GM12878 (cell line): ENCODE measurements around the gene KAZN. TPM values are rescaled to one million over a fixed set of nuclear protein-coding genes. Genes with fewer than 3 reads are reported as not detected.

Source experiments
- ATAC-seq: fragments of 200-7000 bp; cut with Tn5 transposase; 3 replicates; pipeline ENCODE4 v1.9.1; 2020; ENCODE audit warnings: mild to moderate bottlenecking, moderate library complexity
- BruUV-seq: library from RNA; stranded (reverse); fragments of 400-500 nt; replicated peaks from 2 replicates; lab custom pipeline; 2021; lab: Mats Ljungman, UMichigan
- CTCF ChIA-PET: fragments of 300-600 bp; sonication (Branson Sonifier 250); formaldehyde crosslinking; extraction: SDS; loops from one replicate; lab custom pipeline; 2021; ENCODE audit warnings: inconsistent platforms; lab: Yijun Ruan, JAX
- POLR2A ChIA-PET: fragments of 350-600 bp; formaldehyde crosslinking; extraction: SDS; loops from one replicate; lab custom pipeline; 2021; ENCODE audit warnings: inconsistent platforms; lab: Charles Lee
- RAD21 ChIA-PET: fragments of 300-600 bp; sonication (Branson Sonifier 250); formaldehyde crosslinking; loops from one replicate; lab custom pipeline; 2023; ENCODE audit warnings: antibody characterized with exemption; ENCODE audit not compliant: unreplicated experiment; lab: Charles Lee
- SMC1A ChIA-PET: fragments of 300-600 bp; sonication (Branson Sonifier 250); formaldehyde crosslinking; loops from one replicate; lab custom pipeline; 2023; ENCODE audit not compliant: unreplicated experiment, uncharacterized antibody; lab: Charles Lee
- DNase-seq: peaks from one replicate; pipeline ENCODE4 v3.0.0-alpha.2; 2011; ENCODE audit warnings: low read depth, low spot score
- FAIRE-seq: peaks from 3 replicates; lab custom pipeline; 2011; peaks lifted over from hg19 to GRCh38; lab: Jason Lieb, UNC
- H2AFZ ChIP-seq: 2 replicates; pipeline ENCODE4 v1.6.0; 2011; ENCODE audit warnings: low read depth, low read length, control low read depth; ENCODE audit not compliant: control insufficient read depth
- H3K27ac ChIP-seq: 2 replicates; pipeline ENCODE4 v1.5.1; 2011; ENCODE audit warnings: control low read depth; ENCODE audit not compliant: control insufficient read depth, insufficient read depth
- H3K27me3 ChIP-seq, 2 experiments: replicated peaks in 1 of 2; 2 replicates each; pipeline versions ENCODE4 v1.6.0 to v1.6.1; 2011; ENCODE audit warnings: low read length in 1 of 2; ENCODE audit not compliant: control insufficient read depth in 2 of 2, insufficient read depth in 2 of 2
- H3K36me3 ChIP-seq, 2 experiments: 2 replicates each; pipeline ENCODE4 v1.5.1; 2011; ENCODE audit warnings: low read length in 1 of 2; ENCODE audit not compliant: control insufficient read depth in 2 of 2, insufficient read depth in 2 of 2
- H3K4me1 ChIP-seq: 2 replicates; pipeline ENCODE4 v1.6.1; 2011; ENCODE audit warnings: mild to moderate bottlenecking, low read length, moderate library complexity, mixed read lengths; ENCODE audit not compliant: control insufficient read depth, insufficient read depth
- H3K4me2 ChIP-seq: 2 replicates; pipeline ENCODE4 v1.6.0; 2011; ENCODE audit warnings: control low read depth; ENCODE audit not compliant: control insufficient read depth, insufficient read depth
- H3K4me3 ChIP-seq: fragments of 200-600 bp; sonication (generic); 2 replicates; pipeline ENCODE4 v1.5.1; 2016
- H3K79me2 ChIP-seq: 2 replicates; pipeline ENCODE4 v1.6.0; 2011; ENCODE audit warnings: low read length; ENCODE audit not compliant: control insufficient read depth, insufficient read depth
- H3K9ac ChIP-seq: 2 replicates; pipeline ENCODE4 v1.8.0; 2011; ENCODE audit warnings: low read length, control low read depth, mixed read lengths; ENCODE audit not compliant: control insufficient read depth, insufficient read depth
- H3K9me3 ChIP-seq: replicated peaks from 3 replicates; pipeline ENCODE4 v1.5.1; 2011; ENCODE audit warnings: mild to moderate bottlenecking, low read length; ENCODE audit not compliant: control insufficient read depth, insufficient read depth
- H4K20me1 ChIP-seq: 2 replicates; pipeline ENCODE4 v1.6.0; 2011; ENCODE audit not compliant: control insufficient read depth, insufficient read depth
- FOXK2 ChIP-seq: fragments of 450-650 bp; IDR thresholded peaks from 2 replicates; pipeline ENCODE4 v1.6.1; 2017; ENCODE audit warnings: mild to moderate bottlenecking, moderate library complexity
- MTA2 ChIP-seq: fragments of 450-650 bp; IDR thresholded peaks from 2 replicates; pipeline ENCODE4 v1.6.1; 2016; ENCODE audit warnings: low read depth, mild to moderate bottlenecking, moderate library complexity
- SP1 ChIP-seq: IDR thresholded peaks from one replicate; pipeline ENCODE4 v1.6.1; 2011; ENCODE audit warnings: low read depth, low read length
- SRF ChIP-seq, 2 experiments: IDR thresholded peaks; 2 replicates each; pipeline ENCODE4 v1.6.1; 2011; ENCODE audit warnings: low read depth in 2 of 2, low read length in 2 of 2, mild to moderate bottlenecking in 1 of 2, moderate library complexity in 1 of 2
- SUPT20H ChIP-seq: IDR thresholded peaks from 2 replicates; pipeline ENCODE4 v1.6.1; 2011; ENCODE audit warnings: low read depth, mild to moderate bottlenecking, low read length, moderate library complexity, borderline replicate concordance; ENCODE audit not compliant: control insufficient read depth
- TARDBP ChIP-seq: IDR thresholded peaks from 2 replicates; pipeline ENCODE4 v1.6.1; 2016; ENCODE audit warnings: borderline replicate concordance
- YBX1 ChIP-seq: fragments of 450-650 bp; IDR thresholded peaks from 2 replicates; pipeline ENCODE4 v1.6.1; 2016; ENCODE audit warnings: antibody characterized with exemption
- ZNF24 ChIP-seq: fragments of 450-650 bp; IDR thresholded peaks from 2 replicates; pipeline ENCODE4 v1.6.1; 2017; ENCODE audit warnings: antibody characterized with exemption, mild to moderate bottlenecking
- WGBS: methylation state at CpG from one replicate; pipeline ENCODE4 v1.1.6; 2016; ENCODE audit warnings: low lambda C conversion rate; ENCODE audit not compliant: insufficient replicate concordance, insufficient coverage; ENCODE audit errors: missing lambda C conversion rate; 5-methylcytosine and 5-hydroxymethylcytosine counted together
- in situ Hi-C: fragments of 300-500 bp; cut with MboI; formaldehyde crosslinking; loops from 9 replicates; pipeline ENCODE4 v1.14.3; 2018; ENCODE audit warnings: mixed read lengths
- intact Hi-C: fragments of 100-400 bp; cut with micrococcal nuclease; formaldehyde crosslinking; loops from one replicate; pipeline ENCODE4 v1.14.2; 2022; ENCODE audit not compliant: unreplicated experiment
- polyA plus RNA-seq, 11 experiments: library from polyadenylated mRNA; depleted of rRNA in 4 of 11; unstranded in 6 of 11; stranded (reverse) in 5 of 11; fragments of >200 nt; fragmentation: Nextera tagmentation in 4 of 11; fragmentation: Illumina TruSeq in 1 of 11; extraction: Ambion mirVana in 4 of 11; extraction: Trizol in 1 of 11; gene quantifications; 1 replicate in 1 of 11; 2 replicates in 10 of 11; pipeline versions ENCODE4 v1.2.1 to v1.2.3, GENCODE V29; 2011 to 2016; ENCODE audit warnings: inconsistent platforms in 2 of 11, missing spikeins in 2 of 11, low read depth in 1 of 11
- total RNA-seq, 4 experiments: library from RNA; depleted of rRNA in 3 of 4; stranded (reverse); fragments of >200 nt in 3 of 4; fragmentation: Illumina TruSeq in 1 of 4; extraction: Trizol in 1 of 4; gene quantifications; 2 replicates each; pipeline versions ENCODE4 v1.2.1 to v1.2.3, GENCODE V29; 2013 to 2021
- TF ChIP-seq, protein P1 (sequence below), 3 experiments: IDR thresholded peaks in 2 of 3; conservative IDR thresholded peaks in 1 of 3; 2 replicates each; pipeline ENCODE4 v1.5.1; 2011; ENCODE audit warnings: low read depth in 3 of 3, low read length in 3 of 3, mild to moderate bottlenecking in 3 of 3, control low read depth in 2 of 3, moderate library complexity in 2 of 3, inconsistent platforms in 1 of 3, mixed read lengths in 1 of 3; ENCODE audit not compliant: control insufficient read depth in 2 of 3, insufficient read depth in 1 of 3; ENCODE audit errors: extremely low read depth in 1 of 3

Gene KAZN
- total and polyA plus RNA-seq, 10 of the 15 experiments (the other 5 are each of a cell fraction or from before 2014, with no cell fraction given), result 0.72 to 4.0 (median 1.2) TPM

DNA sequence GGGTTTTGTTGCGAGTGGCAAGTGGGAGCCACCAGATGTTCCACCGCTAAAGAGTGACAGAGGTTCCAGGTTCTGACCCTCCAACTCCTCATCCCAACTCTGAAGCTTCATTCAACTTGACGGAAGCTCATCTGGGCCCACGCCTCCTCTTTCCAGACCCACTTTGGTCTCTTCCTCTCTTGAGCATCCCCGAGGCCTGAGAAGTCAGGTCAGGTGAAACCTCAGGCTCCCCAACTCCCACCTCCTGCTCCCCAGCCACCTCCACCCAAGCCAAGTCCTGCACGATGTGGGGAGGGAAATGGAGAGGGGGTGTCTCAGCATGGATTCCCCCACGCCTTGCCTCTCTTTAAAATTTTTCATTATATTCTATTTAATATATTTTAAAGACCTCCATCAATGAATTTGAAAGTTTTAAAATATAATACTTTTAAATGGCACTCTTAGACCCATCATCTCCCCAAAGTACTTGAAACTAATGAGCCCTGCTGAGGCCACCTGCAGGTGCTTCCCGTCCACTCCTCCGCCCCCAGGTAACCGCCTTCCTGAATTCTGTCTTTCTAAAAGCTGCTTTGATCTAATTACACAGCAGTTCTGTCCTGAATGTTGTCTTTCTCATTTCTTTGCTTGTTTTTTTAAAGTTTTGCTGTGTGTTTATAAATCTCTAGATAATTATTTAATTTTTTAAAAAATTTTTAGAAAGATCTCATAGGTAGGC lies 238.1 kb downstream of the KAZN start:
- WGBS, result 28% methylated on average over 10 of the region's 10 CpGs
- no peak for FAIRE-seq
- H4K20me1 ChIP-seq, result no peaks in the 10 kb centered on the region
- in situ Hi-C loops, result no loop called here
- H3K27me3 ChIP-seq, result no peaks in the 10 kb centered on the region; a peak in 1 of 4 replicates
- RAD21 ChIA-PET, result interaction anchor here (1.1 kb wide), 1 partner anchor 92 kb away, joined by 3 read pairs; no protein-coding TSS in a partner anchor
- no peak overlapping the region for H3K9ac ChIP-seq
- H3K9me3 ChIP-seq, result peaks cover 2% of the 10 kb centered on the region; the same call in 2 of the 3 replicates
- no peaks in the 10 kb centered on the region for H3K36me3 ChIP-seq
- no peaks in the 10 kb centered on the region for H3K79me2 ChIP-seq
- no peak overlapping the region for H2AFZ ChIP-seq
- H3K4me2 ChIP-seq, result no peak overlapping the region
- H3K4me1 ChIP-seq, result no peaks in the 10 kb centered on the region
- SMC1A ChIA-PET, result interaction anchor here (0.8 to 1.1 kb wide), 2 partner anchors 8 to 69 kb away, joined by 3 read pairs; no protein-coding TSS in a partner anchor
- DNase-seq, result no peak
- no peak for ATAC-seq
- TF ChIP-seq ZNF24 (no peak), YBX1 (no peak), SRF (IDR thresholded peaks at IDR 0.05; ENCODE audit: low read depth in 2 of 2, low read length in 2 of 2) (no peak), MTA2 (no peak), SUPT20H (no peak), TARDBP (no peak), SP1 (no peak), FOXK2 (no peak)
- TF ChIP-seq, protein P1, sequence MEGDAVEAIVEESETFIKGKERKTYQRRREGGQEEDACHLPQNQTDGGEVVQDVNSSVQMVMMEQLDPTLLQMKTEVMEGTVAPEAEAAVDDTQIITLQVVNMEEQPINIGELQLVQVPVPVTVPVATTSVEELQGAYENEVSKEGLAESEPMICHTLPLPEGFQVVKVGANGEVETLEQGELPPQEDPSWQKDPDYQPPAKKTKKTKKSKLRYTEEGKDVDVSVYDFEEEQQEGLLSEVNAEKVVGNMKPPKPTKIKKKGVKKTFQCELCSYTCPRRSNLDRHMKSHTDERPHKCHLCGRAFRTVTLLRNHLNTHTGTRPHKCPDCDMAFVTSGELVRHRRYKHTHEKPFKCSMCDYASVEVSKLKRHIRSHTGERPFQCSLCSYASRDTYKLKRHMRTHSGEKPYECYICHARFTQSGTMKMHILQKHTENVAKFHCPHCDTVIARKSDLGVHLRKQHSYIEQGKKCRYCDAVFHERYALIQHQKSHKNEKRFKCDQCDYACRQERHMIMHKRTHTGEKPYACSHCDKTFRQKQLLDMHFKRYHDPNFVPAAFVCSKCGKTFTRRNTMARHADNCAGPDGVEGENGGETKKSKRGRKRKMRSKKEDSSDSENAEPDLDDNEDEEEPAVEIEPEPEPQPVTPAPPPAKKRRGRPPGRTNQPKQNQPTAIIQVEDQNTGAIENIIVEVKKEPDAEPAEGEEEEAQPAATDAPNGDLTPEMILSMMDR (IDR thresholded peaks at IDR 0.05 in 2 of 3, conservative IDR thresholded peaks at IDR 0.05 in 1 of 3; ENCODE audit: control insufficient read depth in 2 of 3, extremely low read depth in 1 of 3, insufficient read depth in 1 of 3, low read depth in 3 of 3, low read length in 3 of 3), result no peak
- no TSS peak for BruUV-seq
- CTCF ChIA-PET, result interaction anchor here (0.7 to 1.5 kb wide), 3 partner anchors 12 to 58 kb away, joined by 3 to 6 read pairs (median 6); no protein-coding TSS in a partner anchor
- POLR2A ChIA-PET, result interaction anchor here (0.6 kb wide), 1 partner anchor 187 kb away, joined by 3 read pairs; no protein-coding TSS in a partner anchor
- H3K4me3 ChIP-seq, result no peak overlapping the region
- intact Hi-C loops, result no loop called here
- no peak overlapping the region for H3K27ac ChIP-seq
